Activated T-helper 9 cell treated with anti-CD3 and anti-CD28 coated beads, Interleukin-2, amount 50 U/mL, for 16 hours (primary cell): ENCODE results near the gene ENOX1.
"Not testable (repeated sequence)": the region's sequence is repeated elsewhere in the genome, so short reads cannot be mapped to it uniquely, and the experiment has no call there.

Experiments used
- DNase-seq: peaks from one replicate; pipeline ENCODE4 v3.0.0-alpha.2; 2020; ENCODE audit warnings: low read depth

The ENOX1 gene

GRCh38 chr13:43431290-43431716 lies 355.5 kb downstream of the ENOX1 start:
- DNase-seq: no peak

GRCh38 chr13:43428545-43429296 lies 358.1 kb downstream of the ENOX1 start:
- no peak for DNase-seq

GRCh38 chr13:43426355-43426754 lies 360.4 kb downstream of the ENOX1 start:
- no peak for DNase-seq

- no peak for DNase-seq
These were observed 361.5 kb downstream of the ENOX1 start for GRCh38 chr13:43425234-43425633.

GRCh38 chr13:43424412-43424811 lies 362.4 kb downstream of the ENOX1 start:
- DNase-seq: no peak

- DNase-seq: no peak
These were observed 364.7 kb downstream of the ENOX1 start for GRCh38 chr13:43422116-43422515.

GRCh38 chr13:43416842-43417241 lies 369.9 kb downstream of the ENOX1 start:
- DNase-seq: not testable (repeated sequence)

- DNase-seq: not testable (repeated sequence)
These were observed 370.4 kb downstream of the ENOX1 start for GRCh38 chr13:43416408-43416807.

GRCh38 chr13:43415903-43416391 lies 370.8 kb downstream of the ENOX1 start:
- not testable (repeated sequence) for DNase-seq

GRCh38 chr13:43414111-43414510 lies 372.7 kb downstream of the ENOX1 start:
- DNase-seq: no peak

GRCh38 chr13:43411741-43412140 lies 375.0 kb downstream of the ENOX1 start:
- no peak for DNase-seq

- no peak for DNase-seq
These were observed 375.6 kb downstream of the ENOX1 start for GRCh38 chr13:43411211-43411610.

GRCh38 chr13:43408274-43408673 lies 378.5 kb downstream of the ENOX1 start:
- DNase-seq: no peak

GRCh38 chr13:43407023-43407581 lies 379.7 kb downstream of the ENOX1 start:
- DNase-seq: no peak

GRCh38 chr13:43405457-43405856 lies 381.3 kb downstream of the ENOX1 start:
- DNase-seq: no peak

GRCh38 chr13:43402380-43402779 lies 384.4 kb downstream of the ENOX1 start:
- DNase-seq: no peak

GRCh38 chr13:43401361-43401760 lies 385.4 kb downstream of the ENOX1 start:
- no peak for DNase-seq

- DNase-seq: no peak
These were observed 389.7 kb downstream of the ENOX1 start for GRCh38 chr13:43397111-43397510.

- no peak for DNase-seq
These were observed 395.7 kb downstream of the ENOX1 start for GRCh38 chr13:43391036-43391435.

- no peak for DNase-seq
These were observed 396.2 kb downstream of the ENOX1 start for GRCh38 chr13:43390619-43391018.

- DNase-seq: no peak
These were observed 396.8 kb downstream of the ENOX1 start for GRCh38 chr13:43389983-43390382.

- DNase-seq: no peak
These were observed 397.2 kb downstream of the ENOX1 start for GRCh38 chr13:43389573-43389972.

- no peak for DNase-seq
These were observed 398.3 kb downstream of the ENOX1 start for GRCh38 chr13:43388282-43389034.
